HepG2 (cell line): ENCODE measurements around the gene MYRIP. TPM values are rescaled to one million over a fixed set of nuclear protein-coding genes. Genes with fewer than 3 reads are reported as not detected.

Experiments
- ATAC-seq: fragments of 200-7000 bp; cut with Tn5 transposase; 3 replicates; pipeline ENCODE4 v1.9.1; 2020; ENCODE audit warnings: mild to moderate bottlenecking, moderate library complexity
- BruUV-seq: library from RNA; stranded (reverse); fragments of 400-500 nt; replicated peaks from 2 replicates; lab custom pipeline; 2021; lab: Mats Ljungman, UMichigan
- CTCF ChIA-PET: fragments of 300-600 bp; formaldehyde crosslinking; extraction: SDS; loops from one replicate; lab custom pipeline; 2021; ENCODE audit warnings: low total read pairs, inconsistent platforms, low intra/inter-chr PET ratio; lab: Yijun Ruan, JAX
- POLR2A ChIA-PET: fragments of 350-600 bp; sonication (Branson Sonifier 250); formaldehyde crosslinking; loops from one replicate; lab custom pipeline; 2020; ENCODE audit warnings: antibody characterized with exemption, inconsistent platforms; lab: Yijun Ruan, JAX
- DNase-seq: peaks from one replicate; pipeline ENCODE4 v3.0.0-alpha.2; 2015; ENCODE audit warnings: low spot score
- FAIRE-seq: peaks from 3 replicates; lab custom pipeline; 2011; peaks lifted over from hg19 to GRCh38; lab: Jason Lieb, UNC
- H2AFZ ChIP-seq: one replicate; pipeline ENCODE4 v1.6.1; 2011; ENCODE audit warnings: low read length, inconsistent platforms
- H3K27ac ChIP-seq: fragments of 300-600 bp; 3 replicates; pipeline ENCODE4 v1.8.0; 2011; ENCODE audit warnings: mixed run types, mild to moderate bottlenecking, mixed read lengths, low read length, inconsistent platforms; ENCODE audit not compliant: insufficient read depth; ENCODE audit errors: extremely low read length
- H3K27me3 ChIP-seq, 2 experiments: fragments of 200-600 bp in 1 of 2; 2 replicates in 1 of 2; 3 replicates in 1 of 2; pipeline versions ENCODE4 v1.6.0 to v1.8.0; 2011; ENCODE audit warnings: low read length in 2 of 2, mild to moderate bottlenecking in 2 of 2, moderate library complexity in 2 of 2, inconsistent platforms in 1 of 2; ENCODE audit not compliant: insufficient read depth in 2 of 2, control insufficient read depth in 1 of 2
- H3K36me3 ChIP-seq, 2 experiments: fragments of 200-600 bp in 1 of 2; replicated peaks in 1 of 2; 2 replicates in 1 of 2; 3 replicates in 1 of 2; pipeline versions ENCODE4 v1.5.1 to v1.8.0; 2011; ENCODE audit warnings: low read length in 2 of 2, inconsistent platforms in 1 of 2; ENCODE audit not compliant: insufficient read depth in 2 of 2, control insufficient read depth in 1 of 2
- H3K4me1 ChIP-seq: 2 replicates; pipeline ENCODE4 v1.5.1; 2012; ENCODE audit warnings: low read length, inconsistent platforms; ENCODE audit not compliant: insufficient read depth
- H3K4me2 ChIP-seq: 2 replicates; pipeline ENCODE4 v1.6.0; 2011; ENCODE audit warnings: low read depth, low read length, inconsistent platforms
- H3K4me3 ChIP-seq, 3 experiments: fragments of 200-600 bp in 1 of 3; sonication (generic), shearing (Covaris generic) in 1 of 3; replicated peaks in 1 of 3; 2 replicates each; pipeline ENCODE4 v1.5.1; 2011 to 2016; ENCODE audit warnings: low read length in 3 of 3, inconsistent platforms in 2 of 3, low read depth in 2 of 3, mild to moderate bottlenecking in 2 of 3, control low read depth in 1 of 3, mixed read lengths in 1 of 3; ENCODE audit not compliant: insufficient read depth in 1 of 3
- H3K79me2 ChIP-seq: one replicate; pipeline ENCODE4 v1.6.1; 2011; ENCODE audit warnings: low read length, inconsistent platforms; ENCODE audit not compliant: insufficient read depth
- H3K9ac ChIP-seq: 2 replicates; pipeline ENCODE4 v1.6.0; 2011; ENCODE audit warnings: mild to moderate bottlenecking, low read depth, low read length, inconsistent platforms; ENCODE audit not compliant: insufficient read depth
- H3K9me3 ChIP-seq: 2 replicates; pipeline ENCODE4 v1.5.1; 2012; ENCODE audit warnings: mild to moderate bottlenecking, low read length
- H4K20me1 ChIP-seq: 2 replicates; pipeline ENCODE4 v1.6.0; 2011; ENCODE audit warnings: inconsistent platforms, mild to moderate bottlenecking, low read length, moderate library complexity; ENCODE audit not compliant: insufficient read depth
- ADNP ChIP-seq: sonication (generic); formaldehyde crosslinking; IDR thresholded peaks from 2 replicates; pipeline ENCODE4 v1.4.0; 2020; ENCODE audit warnings: missing genetic modification reagents
- AKAP8 ChIP-seq: sonication (generic); formaldehyde crosslinking; IDR thresholded peaks from 2 replicates; pipeline ENCODE4 v1.5.1; 2020; ENCODE audit warnings: mild to moderate bottlenecking, missing genetic modification reagents
- FOXO4 ChIP-seq: sonication (generic); formaldehyde crosslinking; conservative IDR thresholded peaks from 2 replicates; pipeline ENCODE4 v1.8.1; 2023; ENCODE audit warnings: missing genetic modification reagents
- HDAC1 ChIP-seq: sonication (generic); formaldehyde crosslinking; IDR thresholded peaks from 2 replicates; pipeline ENCODE4 v1.5.1; 2020; ENCODE audit warnings: mild to moderate bottlenecking, missing genetic modification reagents
- KDM2A ChIP-seq: sonication (generic); formaldehyde crosslinking; IDR thresholded peaks from 2 replicates; pipeline ENCODE4 v1.4.0; 2020; ENCODE audit warnings: low read depth, missing genetic modification reagents, borderline replicate concordance
- MLLT10 ChIP-seq: sonication (generic); formaldehyde crosslinking; IDR thresholded peaks from 2 replicates; pipeline ENCODE4 v1.4.0; 2020; ENCODE audit warnings: missing genetic modification reagents
- MZF1 ChIP-seq: sonication (generic); formaldehyde crosslinking; IDR thresholded peaks from 2 replicates; pipeline ENCODE4 v1.8.1; 2023; ENCODE audit warnings: mild to moderate bottlenecking, missing genetic modification reagents, borderline replicate concordance
- NCOA5 ChIP-seq: sonication (generic); formaldehyde crosslinking; IDR thresholded peaks from 2 replicates; pipeline ENCODE4 v1.4.0; 2020; ENCODE audit warnings: missing genetic modification reagents
- NR0B2 ChIP-seq: sonication (generic); formaldehyde crosslinking; IDR thresholded peaks from 2 replicates; pipeline ENCODE4 v1.4.0; 2020; ENCODE audit warnings: mild to moderate bottlenecking, missing genetic modification reagents
- SRSF4 ChIP-seq: fragments of 200-400 bp; formaldehyde crosslinking; IDR thresholded peaks from one replicate; pipeline ENCODE4 v1.6.1; 2018; ENCODE audit warnings: mild to moderate bottlenecking, low read depth, low read length, moderate library complexity; ENCODE audit not compliant: poor library complexity, severe bottlenecking
- TGIF2 ChIP-seq: IDR thresholded peaks from 2 replicates; pipeline ENCODE4 v1.6.1; 2016; ENCODE audit warnings: control low read depth, missing compliant biosample characterization
- ZFAT ChIP-seq: sonication (generic); formaldehyde crosslinking; conservative IDR thresholded peaks from 2 replicates; pipeline ENCODE4 v1.8.1; 2023; ENCODE audit warnings: missing genetic modification reagents, inconsistent platforms
- ZNF234 ChIP-seq: sonication (generic); formaldehyde crosslinking; conservative IDR thresholded peaks from 2 replicates; pipeline ENCODE4 v1.5.1; 2020; ENCODE audit warnings: mild to moderate bottlenecking, missing genetic modification reagents
- ZNF34 ChIP-seq: sonication (generic); formaldehyde crosslinking; IDR thresholded peaks from 2 replicates; pipeline ENCODE4 v1.4.0; 2020; ENCODE audit warnings: mild to moderate bottlenecking, missing genetic modification reagents, borderline replicate concordance
- ZNF570 ChIP-seq: sonication (generic); formaldehyde crosslinking; IDR thresholded peaks from 2 replicates; pipeline ENCODE4 v1.4.0; 2020; ENCODE audit warnings: mild to moderate bottlenecking, missing genetic modification reagents, borderline replicate concordance
- WGBS: methylation state at CpG from one replicate; pipeline ENCODE4 v1.1.6; 2017; ENCODE audit warnings: low lambda C conversion rate; 5-methylcytosine and 5-hydroxymethylcytosine counted together
- in situ Hi-C: cut with HindIII; loops from 2 replicates; pipeline ENCODE4 v1.10.0; 2017; ENCODE audit warnings: low pct_unique_long_range_greater_than_20kb; ENCODE audit not compliant: extremely low pct_ligation_motif_present
- intact Hi-C: fragments of 100-400 bp; cut with micrococcal nuclease; formaldehyde crosslinking; loops from one replicate; pipeline ENCODE4 v1.10.0; 2022; ENCODE audit not compliant: unreplicated experiment
- polyA plus RNA-seq, 8 experiments: library from polyadenylated mRNA; depleted of rRNA in 3 of 8; stranded (reverse) in 7 of 8; unstranded in 1 of 8; fragments of >200 nt; fragmentation: Illumina TruSeq in 4 of 8; extraction: Trizol in 4 of 8; gene quantifications; 2 replicates each; pipeline versions ENCODE4 v1.2.1 to v1.2.3, GENCODE V29; 2011 to 2016; ENCODE audit warnings: low read depth in 4 of 8, missing spikeins in 1 of 8, mixed read lengths in 1 of 8; ENCODE audit not compliant: insufficient read depth in 1 of 8
- total RNA-seq, 5 experiments: library from RNA; depleted of rRNA; stranded (reverse); fragments of >200 nt; fragmentation: Illumina TruSeq; extraction: Trizol; gene quantifications; 2 replicates each; pipeline ENCODE4 v1.2.3, GENCODE V29; 2016; ENCODE audit warnings: low read depth in 1 of 5

The MYRIP gene
- total and polyA plus RNA-seq, 2 of the 13 experiments (the other 11 are each of a cell fraction or from before 2014, with no cell fraction given): 0.64 to 0.84 TPM

- in situ Hi-C loops: no loop called here
- Histone ChIP-seq H3K4me3 (no peak overlapping the region), H3K27ac (no peak overlapping the region), H4K20me1 (no peaks in the 10 kb centered on the region), H3K9me3 (no peaks in the 10 kb centered on the region), H3K4me2 (no peak overlapping the region), H3K4me1 (no peaks in the 10 kb centered on the region), H3K79me2 (no peaks in the 10 kb centered on the region), H2AFZ (no peak overlapping the region), H3K27me3 (no peaks in the 10 kb centered on the region), H3K9ac (no peak overlapping the region), H3K36me3 (no peaks in the 10 kb centered on the region)
- CTCF ChIA-PET: no interaction called here
- whole genome bisulfite sequencing: 31% methylated on average over 6 of the region's 6 CpGs
- TF ChIP-seq ZNF570 (no peak), AKAP8 (no peak), MLLT10 (CRISPR knock-in tag) (no peak), KDM2A (CRISPR knock-in tag) (no peak), NCOA5 (CRISPR knock-in tag) (no peak), ZFAT (CRISPR knock-in tag) (no peak), TGIF2 (CRISPR knock-in tag) (no peak), MZF1 (CRISPR knock-in tag) (no peak), ADNP (CRISPR knock-in tag) (no peak), HDAC1 (CRISPR knock-in tag) (no peak), ZNF34 (CRISPR knock-in tag) (no peak), FOXO4 (CRISPR knock-in tag) (no peak), SRSF4 (no peak), ZNF234 (CRISPR knock-in tag) (no peak), NR0B2 (no peak)
- DNase-seq (no peak), FAIRE-seq (no peak), ATAC-seq (no peak)
- BruUV-seq: no TSS peak
- intact Hi-C loops: no loop called here
- POLR2A ChIA-PET: no interaction called here
Observed at GRCh38 chr3:39977058-39977794, 167.8 kb downstream of the MYRIP start.
